Coronary artery (tissue), 2 donors: ENCODE data around the gene SPNS3.

Experiments used
- DNase-seq: peaks from one replicate; pipeline ENCODE4 v3.0.0-alpha.2; 2017; ENCODE audit warnings: low spot score
- H3K27ac ChIP-seq, 2 donors: fragments of 200-600 bp; sonication (generic); one replicate each; pipeline ENCODE4 v1.5.1; 2016 to 2019
- H3K4me3 ChIP-seq: fragments of 200-600 bp; sonication (generic); 2 replicates; pipeline ENCODE4 v1.5.1; 2016; ENCODE audit warnings: mild to moderate bottlenecking, moderate library complexity
- TF ChIP-seq, protein P1 (sequence below): fragments of 200-600 bp; sonication (generic); IDR thresholded peaks from one replicate; pipeline ENCODE4 v1.5.1; 2019; ENCODE audit warnings: antibody characterized with exemption

The SPNS3 gene

DNA sequence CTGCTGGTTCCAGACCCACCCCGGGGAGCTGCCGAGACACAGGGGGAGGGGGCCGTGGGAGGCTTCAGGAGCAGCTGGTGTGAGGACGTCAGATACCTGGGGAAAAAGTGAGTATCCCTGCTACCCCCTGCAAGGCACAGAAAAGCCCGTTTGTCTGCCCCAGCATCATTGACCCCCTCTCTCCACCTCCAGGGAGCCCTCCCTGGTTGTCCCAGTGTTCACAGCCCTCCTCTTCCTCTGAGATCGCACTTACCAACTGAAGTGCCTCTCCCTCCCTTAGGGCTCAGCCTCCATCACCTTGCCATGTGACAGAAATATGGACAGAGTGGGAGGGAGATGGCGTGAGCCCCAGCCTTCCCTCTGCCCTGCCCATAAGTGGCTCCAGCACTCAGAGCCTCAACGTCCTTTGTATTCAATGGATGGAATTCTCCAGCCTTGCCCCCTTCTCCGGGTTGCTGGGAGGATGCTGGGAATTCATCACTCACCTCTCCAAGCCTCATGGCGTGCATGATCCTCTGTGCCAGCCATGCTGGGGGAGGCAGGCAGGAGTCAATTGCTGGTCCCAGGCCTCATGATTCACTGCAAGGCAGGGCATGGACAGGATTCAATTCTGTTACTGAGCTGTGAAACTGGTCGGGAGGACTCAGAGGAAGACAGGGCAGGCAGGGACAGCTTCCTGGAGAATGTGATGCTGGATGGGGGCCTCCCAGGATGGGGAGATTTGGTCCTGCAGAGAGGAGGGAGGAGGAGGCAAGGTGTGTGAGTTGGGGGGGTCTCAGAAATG lies 14.6 kb downstream of the SPNS3 start:
- no peak for DNase-seq
- TF ChIP-seq, protein P1, sequence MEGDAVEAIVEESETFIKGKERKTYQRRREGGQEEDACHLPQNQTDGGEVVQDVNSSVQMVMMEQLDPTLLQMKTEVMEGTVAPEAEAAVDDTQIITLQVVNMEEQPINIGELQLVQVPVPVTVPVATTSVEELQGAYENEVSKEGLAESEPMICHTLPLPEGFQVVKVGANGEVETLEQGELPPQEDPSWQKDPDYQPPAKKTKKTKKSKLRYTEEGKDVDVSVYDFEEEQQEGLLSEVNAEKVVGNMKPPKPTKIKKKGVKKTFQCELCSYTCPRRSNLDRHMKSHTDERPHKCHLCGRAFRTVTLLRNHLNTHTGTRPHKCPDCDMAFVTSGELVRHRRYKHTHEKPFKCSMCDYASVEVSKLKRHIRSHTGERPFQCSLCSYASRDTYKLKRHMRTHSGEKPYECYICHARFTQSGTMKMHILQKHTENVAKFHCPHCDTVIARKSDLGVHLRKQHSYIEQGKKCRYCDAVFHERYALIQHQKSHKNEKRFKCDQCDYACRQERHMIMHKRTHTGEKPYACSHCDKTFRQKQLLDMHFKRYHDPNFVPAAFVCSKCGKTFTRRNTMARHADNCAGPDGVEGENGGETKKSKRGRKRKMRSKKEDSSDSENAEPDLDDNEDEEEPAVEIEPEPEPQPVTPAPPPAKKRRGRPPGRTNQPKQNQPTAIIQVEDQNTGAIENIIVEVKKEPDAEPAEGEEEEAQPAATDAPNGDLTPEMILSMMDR: no peak
- H3K4me3 ChIP-seq: no peak overlapping the region
- no peak overlapping the region for H3K27ac ChIP-seq

- Histone ChIP-seq H3K27ac (no peak overlapping the region), H3K4me3 (no peak overlapping the region)
- TF ChIP-seq, protein P1: no peak
- DNase-seq: no peak
Observed at GRCh38 chr17:4449736-4450135, 16.0 kb downstream of the SPNS3 start.

DNA sequence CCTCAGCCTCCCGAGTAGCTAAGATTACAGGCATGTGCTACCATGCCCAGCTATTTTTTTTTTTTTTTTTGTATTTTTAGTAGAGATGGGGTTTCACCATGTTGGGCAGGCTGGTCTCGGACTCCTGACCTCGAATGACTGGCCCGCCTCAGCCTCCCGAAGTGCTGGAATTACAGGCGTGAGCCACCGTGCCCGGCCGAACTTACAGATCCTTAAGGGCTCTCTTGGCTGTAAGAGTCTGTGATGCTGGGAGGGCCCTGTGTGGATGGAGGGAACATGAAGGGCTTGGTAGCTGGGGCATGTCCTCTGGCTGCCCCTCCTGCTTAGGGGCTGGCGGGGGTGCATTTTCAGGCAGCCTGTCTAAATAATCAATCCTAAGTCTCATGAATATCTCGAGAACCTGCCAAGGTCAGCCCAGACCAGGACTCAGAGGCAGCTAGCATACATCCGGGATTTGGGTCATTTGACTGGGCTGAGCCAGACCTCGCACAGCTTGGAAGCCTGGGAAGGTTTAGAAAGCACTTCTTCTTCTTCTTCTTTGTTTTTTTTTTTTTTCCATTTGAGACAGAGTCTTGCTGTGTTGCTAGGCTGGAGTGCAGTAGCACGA lies 17.1 kb downstream of the SPNS3 start:
- H3K27ac ChIP-seq: no peak overlapping the region
- H3K4me3 ChIP-seq: no peak overlapping the region
- TF ChIP-seq, protein P1: no peak
- DNase-seq: no peak

DNA sequence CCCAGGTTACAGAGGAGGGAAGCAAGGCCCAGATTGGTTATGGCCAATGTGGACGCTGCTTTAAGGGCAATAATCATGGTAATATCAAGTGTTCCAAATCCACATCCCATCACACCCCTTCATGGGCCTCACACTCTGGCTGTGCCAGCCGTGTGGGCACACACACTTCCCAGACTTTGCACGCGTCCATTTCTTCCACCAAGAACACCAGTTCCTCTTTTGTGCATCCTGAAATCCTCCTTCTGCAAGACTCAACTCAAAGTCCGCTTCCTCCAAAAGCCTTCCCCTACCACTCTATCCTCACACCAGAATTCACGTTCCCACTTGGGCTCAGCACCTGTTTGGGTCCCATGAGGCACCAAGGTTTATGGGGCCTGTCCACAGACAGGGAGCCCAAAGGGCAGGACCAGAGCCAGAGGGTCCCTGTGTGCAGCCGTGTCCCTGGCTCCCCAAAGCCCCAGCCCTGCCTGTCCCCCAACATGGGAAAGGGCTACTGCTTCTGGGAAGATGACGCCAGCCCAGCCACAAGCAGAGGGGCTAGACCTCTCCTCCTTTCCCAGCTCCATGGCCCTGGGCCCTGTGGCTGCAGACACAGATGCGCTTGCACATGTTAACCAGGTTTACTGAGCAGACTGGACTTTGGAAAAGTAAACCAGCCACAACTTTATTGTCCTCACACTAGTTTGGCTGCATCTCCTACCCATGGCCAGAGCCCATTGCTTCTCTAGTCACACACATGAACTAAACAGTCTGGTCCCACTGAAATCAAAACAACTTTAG lies 20.3 kb downstream of the SPNS3 start:
- no peak overlapping the region for H3K27ac ChIP-seq
- TF ChIP-seq, protein P1: no peak
- no peak for DNase-seq
- no peak overlapping the region for H3K4me3 ChIP-seq

- no peak overlapping the region for H3K27ac ChIP-seq
- H3K4me3 ChIP-seq: no peak overlapping the region
- no peak for DNase-seq
- TF ChIP-seq, protein P1: no peak
Observed at GRCh38 chr17:4460661-4461060, 26.9 kb downstream of the SPNS3 start.

- no peak overlapping the region for H3K27ac ChIP-seq
- TF ChIP-seq, protein P1: no peak
- H3K4me3 ChIP-seq: no peak overlapping the region
- DNase-seq: no peak
Observed at GRCh38 chr17:4463818-4464476, 30.2 kb downstream of the SPNS3 start.
